HCT116 (cell line): ENCODE measurements around the gene FAAP24. TPM values are rescaled to one million over a fixed set of nuclear protein-coding genes. Genes with fewer than 3 reads are reported as not detected.

ENCODE experiments used
- ATAC-seq: fragments of 200-7000 bp; cut with Tn5 transposase; 2 replicates; pipeline ENCODE4 v1.9.1; 2020; ENCODE audit warnings: mild to moderate bottlenecking, moderate library complexity
- BruUV-seq: library from RNA; stranded (reverse); fragments of 400-500 nt; replicated peaks from 2 replicates; lab custom pipeline; 2021; lab: Mats Ljungman, UMichigan
- CTCF ChIA-PET: fragments of 300-600 bp; sonication (Branson Sonifier 250); formaldehyde crosslinking; loops from one replicate; lab custom pipeline; 2021; ENCODE audit warnings: antibody characterized with exemption; lab: Charles Lee
- POLR2A ChIA-PET: fragments of 300-600, 350-600 bp; sonication (Branson Sonifier 250); formaldehyde crosslinking; loops from one replicate; lab custom pipeline; 2021; ENCODE audit warnings: antibody characterized with exemption; lab: Charles Lee
- RAD21 ChIA-PET, 2 experiments: fragments of 300-600 bp; sonication (Branson Sonifier 250); formaldehyde crosslinking; loops; one replicate each; lab custom pipeline; 2023; ENCODE audit warnings: low total read pairs in 2 of 2; ENCODE audit not compliant: uncharacterized antibody in 2 of 2, unreplicated experiment in 2 of 2, low non-redundant PET in 1 of 2; lab: Charles Lee
- DNase-seq: peaks from one replicate; pipeline ENCODE4 v3.0.0-alpha.2; 2010; ENCODE audit warnings: low read depth, low spot score
- H2AFZ ChIP-seq: fragments of 200-600 bp; shearing (Covaris generic), sonication (generic); 2 replicates; pipeline ENCODE4 v1.6.1; 2017; ENCODE audit warnings: low read depth, mixed run types, mixed read lengths, antibody characterized with exemption, low read length; ENCODE audit not compliant: poor library complexity, severe bottlenecking
- H3K27ac ChIP-seq: 2 replicates; pipeline ENCODE4 v1.5.1; 2012; ENCODE audit warnings: low read depth, low read length
- H3K27me3 ChIP-seq: fragments of 200-600 bp; sonication (generic); 2 replicates; pipeline ENCODE4 v1.6.1; 2016; ENCODE audit warnings: mixed run types, low read length, mixed read lengths; ENCODE audit not compliant: insufficient read depth
- H3K36me3 ChIP-seq, 2 experiments: fragments of 200-500 bp in 1 of 2; fragments of 200-600 bp in 1 of 2; sonication (Bioruptor generic) in 1 of 2; sonication (generic) in 1 of 2; 2 replicates each; pipeline versions ENCODE4 v1.5.1 to v1.6.1; 2014 to 2016; ENCODE audit warnings: low read length in 2 of 2, inconsistent platforms in 1 of 2, mixed read lengths in 1 of 2, mixed run types in 1 of 2; ENCODE audit not compliant: insufficient read depth in 2 of 2, control insufficient read depth in 1 of 2
- H3K4me1 ChIP-seq, 2 experiments: fragments of 200-600 bp in 1 of 2; sonication (generic) in 1 of 2; 2 replicates each; pipeline versions ENCODE4 v1.5.1 to v1.6.1; 2012 to 2017; ENCODE audit warnings: low read length in 2 of 2, inconsistent platforms in 1 of 2, mild to moderate bottlenecking in 1 of 2, mixed read lengths in 1 of 2, mixed run types in 1 of 2, moderate library complexity in 1 of 2; ENCODE audit not compliant: insufficient read depth in 2 of 2, control insufficient read depth in 1 of 2
- H3K4me2 ChIP-seq: fragments of 200-600 bp; sonication (generic); 2 replicates; pipeline ENCODE4 v1.6.1; 2017; ENCODE audit warnings: mixed run types, low read length, mixed read lengths
- H3K4me3 ChIP-seq, 2 experiments: fragments of 200-600 bp in 1 of 2; sonication (generic) in 1 of 2; replicated peaks in 1 of 2; 2 replicates each; pipeline ENCODE4 v1.5.1; 2011 to 2016; ENCODE audit warnings: low read length in 2 of 2, control low read depth in 1 of 2, low read depth in 1 of 2, mild to moderate bottlenecking in 1 of 2, mixed read lengths in 1 of 2, mixed run types in 1 of 2
- H3K79me2 ChIP-seq: fragments of 200-600 bp; sonication (generic); 2 replicates; pipeline ENCODE4 v1.6.1; 2017; ENCODE audit warnings: mild to moderate bottlenecking, mixed run types, low read length, moderate library complexity, mixed read lengths; ENCODE audit not compliant: insufficient read depth
- H3K9ac ChIP-seq: fragments of 200-600 bp; sonication (generic); 2 replicates; pipeline ENCODE4 v1.6.1; 2016; ENCODE audit warnings: low read length, mixed read lengths
- H3K9me2 ChIP-seq: fragments of 200-600 bp; sonication (generic), shearing (Covaris generic); 2 replicates; pipeline ENCODE4 v1.6.1; 2017; ENCODE audit warnings: mixed run types, mild to moderate bottlenecking, moderate library complexity; ENCODE audit not compliant: insufficient read depth
- H3K9me3 ChIP-seq, 2 experiments: fragments of 200-500 bp in 1 of 2; fragments of 200-600 bp in 1 of 2; sonication (Bioruptor generic) in 1 of 2; sonication (generic) in 1 of 2; 2 replicates each; pipeline ENCODE4 v1.6.1; 2014 to 2017; ENCODE audit warnings: low read length in 2 of 2, mixed read lengths in 2 of 2, inconsistent platforms in 1 of 2, low read depth in 1 of 2, mild to moderate bottlenecking in 1 of 2, mixed run types in 1 of 2, moderate library complexity in 1 of 2; ENCODE audit not compliant: control insufficient read depth in 1 of 2, insufficient read depth in 1 of 2
- H4K20me1 ChIP-seq: fragments of 200-600 bp; sonication (generic), shearing (Covaris generic); 2 replicates; pipeline ENCODE4 v1.6.1; 2017; ENCODE audit warnings: mixed run types, mild to moderate bottlenecking, moderate library complexity; ENCODE audit not compliant: insufficient read depth
- CBX3 ChIP-seq: IDR thresholded peaks from 2 replicates; pipeline ENCODE4 v1.6.1; 2012; ENCODE audit warnings: low read depth
- CEBPB ChIP-seq: IDR thresholded peaks from 2 replicates; pipeline ENCODE4 v1.6.1; 2012; ENCODE audit warnings: low read depth
- EGR1 ChIP-seq: IDR thresholded peaks from 2 replicates; pipeline ENCODE4 v1.6.1; 2012; ENCODE audit warnings: low read depth
- ELF1 ChIP-seq: IDR thresholded peaks from 2 replicates; pipeline ENCODE4 v1.6.1; 2012; ENCODE audit warnings: low read depth, borderline replicate concordance
- EZH2 ChIP-seq: fragments of 200-600 bp; sonication (generic); IDR thresholded peaks from 2 replicates; pipeline ENCODE4 v1.6.1; 2017; ENCODE audit warnings: antibody characterized with exemption, mixed run types
- EZH2phosphoT487 ChIP-seq: fragments of 200-600 bp; IDR thresholded peaks from 2 replicates; pipeline ENCODE4 v1.6.1; 2018; ENCODE audit warnings: antibody characterized with exemption, borderline replicate concordance
- FOSL1 ChIP-seq: IDR thresholded peaks from 2 replicates; pipeline ENCODE4 v1.6.1; 2012; ENCODE audit warnings: low read depth
- JUND ChIP-seq: IDR thresholded peaks from 2 replicates; pipeline ENCODE4 v1.6.1; 2012
- POLR2A ChIP-seq: IDR thresholded peaks from 2 replicates; pipeline ENCODE4 v1.7.0; 2011; ENCODE audit warnings: borderline replicate concordance; ENCODE audit not compliant: insufficient read depth, insufficient read length; ENCODE audit errors: extremely low read depth
- POLR2AphosphoS5 ChIP-seq: IDR thresholded peaks from 2 replicates; pipeline ENCODE4 v1.6.1; 2011; ENCODE audit warnings: mild to moderate bottlenecking, low read depth, low read length, moderate library complexity
- RAD21 ChIP-seq: IDR thresholded peaks from 2 replicates; pipeline ENCODE4 v1.6.1; 2012; ENCODE audit warnings: low read depth, mild to moderate bottlenecking
- SIN3A ChIP-seq: IDR thresholded peaks from 2 replicates; pipeline ENCODE4 v1.6.1; 2012; ENCODE audit warnings: low read depth
- SP1 ChIP-seq: IDR thresholded peaks from 2 replicates; pipeline ENCODE4 v1.6.1; 2012; ENCODE audit warnings: low read depth
- SRF ChIP-seq: IDR thresholded peaks from 2 replicates; pipeline ENCODE4 v1.6.1; 2012; ENCODE audit warnings: low read depth
- TCF7L2 ChIP-seq: IDR thresholded peaks from 2 replicates; pipeline ENCODE4 v1.7.0; 2011; ENCODE audit warnings: borderline replicate concordance, inconsistent platforms; ENCODE audit not compliant: insufficient read depth, insufficient read length; ENCODE audit errors: extremely low read depth
- YY1 ChIP-seq: IDR thresholded peaks from 2 replicates; pipeline ENCODE4 v1.6.1; 2011; ENCODE audit warnings: low read length, low read depth, moderate library complexity, mild to moderate bottlenecking; ENCODE audit not compliant: insufficient replicate concordance; ENCODE audit errors: extremely low read depth
- ZFX ChIP-seq: fragments of 450-650 bp; IDR thresholded peaks from 2 replicates; pipeline ENCODE4 v1.6.1; 2017
- ZNF274 ChIP-seq: fragments of 200-500 bp; sonication (Bioruptor generic); IDR thresholded peaks from 2 replicates; pipeline ENCODE4 v1.6.1; 2014; ENCODE audit warnings: mild to moderate bottlenecking, low read depth, low read length, inconsistent platforms
- intact Hi-C: fragments of 100-400 bp; cut with micrococcal nuclease; formaldehyde crosslinking; loops from 2 replicates; pipeline ENCODE4 v1.10.0; 2022
- total RNA-seq: library from RNA; stranded (reverse); gene quantifications from one replicate; pipeline ENCODE4 v1.2.1, GENCODE V29; 2021; ENCODE audit not compliant: unreplicated experiment
- TF ChIP-seq, protein P1 (sequence below): IDR thresholded peaks from 2 replicates; pipeline ENCODE4 v1.6.1; 2012
- TF ChIP-seq, protein P2 (sequence below): IDR thresholded peaks from 2 replicates; pipeline ENCODE4 v1.6.1; 2011; ENCODE audit warnings: mild to moderate bottlenecking, low read length, moderate library complexity; ENCODE audit not compliant: insufficient replicate concordance; ENCODE audit errors: extremely low read depth
- TF ChIP-seq, protein P3 (sequence below): IDR thresholded peaks from 2 replicates; pipeline ENCODE4 v1.6.1; 2012; ENCODE audit warnings: low read depth
- TF ChIP-seq, protein P4 (sequence below), 3 experiments: fragments of 200-600 bp in 1 of 3; sonication (generic) in 1 of 3; IDR thresholded peaks in 2 of 3; conservative IDR thresholded peaks in 1 of 3; 2 replicates each; pipeline ENCODE4 v1.5.1; 2012 to 2017; ENCODE audit warnings: low read depth in 2 of 3, low read length in 2 of 3, antibody characterized with exemption in 1 of 3, borderline replicate concordance in 1 of 3, control low read depth in 1 of 3, mild to moderate bottlenecking in 1 of 3, mixed read lengths in 1 of 3, mixed run types in 1 of 3, moderate library complexity in 1 of 3; ENCODE audit not compliant: insufficient read depth in 1 of 3

Gene FAAP24
- total RNA-seq, 1 experiment from 2014 or later: 4.9 TPM

DNA sequence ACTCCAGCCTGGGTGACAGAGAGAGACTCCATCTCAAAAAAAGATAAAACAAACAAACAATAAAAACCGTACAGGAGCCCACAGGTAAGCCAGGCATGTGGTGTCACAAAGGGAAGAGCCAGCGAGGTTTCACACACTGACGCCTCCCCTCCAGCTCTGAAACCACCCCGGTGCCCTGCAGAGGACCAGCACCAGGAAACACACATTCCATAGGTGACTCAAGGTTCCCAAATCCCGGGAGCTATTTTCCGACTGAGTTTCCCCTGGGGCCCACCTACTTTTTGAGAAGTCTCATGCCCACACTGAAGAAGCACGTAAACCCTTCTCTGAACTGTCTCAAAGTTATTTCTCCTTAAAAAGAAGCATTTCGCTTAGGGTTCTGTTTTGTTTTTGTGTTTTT is 52.4 kb downstream of the FAAP24 start:
- Histone ChIP-seq H4K20me1 (no peaks in the 10 kb centered on the region), H3K9me2 (no peaks in the 10 kb centered on the region), H3K79me2 (peaks cover 30% of the 10 kb centered on the region), H2AFZ (no peak overlapping the region), H3K27me3 (no peaks in the 10 kb centered on the region), H3K36me3 (no peaks in the 10 kb centered on the region; a peak in 2 of 4 replicates), H3K4me3 (peak overlapping the region in 1 of 2 experiments; percentile 12; a peak in 1 of 4 replicates), H3K4me1 (peaks cover 13 to 34% of the 10 kb centered on the region in 2 experiments), H3K27ac (peak overlapping the region; percentile 67), H3K4me2 (peak overlapping the region; percentile 66), H3K9me3 (no peaks in the 10 kb centered on the region), H3K9ac (peak overlapping the region; percentile 36)
- intact Hi-C loops: no loop called here
- RAD21 ChIA-PET: no interaction called here
- CTCF ChIA-PET: no interaction called here
- peak; percentile 91 for ATAC-seq
- BruUV-seq: no TSS peak
- DNase-seq: peak; percentile 51
- POLR2A ChIA-PET: interaction anchor here (1.1 kb wide), 1 partner anchor 17 kb away, joined by 3 read pairs; no protein-coding TSS in a partner anchor
- TF ChIP-seq SP1 (peak; percentile 36; the same call in 1 of the 2 replicates), YY1 (no peak), RAD21 (no peak), EZH2 (no peak), ZFX (no peak), JUND (peak; percentile 51), EGR1 (peak; percentile 20; the same call in 1 of the 2 replicates), ELF1 (no peak), TCF7L2 (no peak), SRF (no peak), SIN3A (no peak), POLR2A (no peak), POLR2AphosphoS5 (no peak), EZH2phosphoT487 (no peak), CEBPB (no peak), ZNF274 (no peak), CBX3 (no peak), FOSL1 (peak; percentile 51)
- TF ChIP-seq, protein P1, sequence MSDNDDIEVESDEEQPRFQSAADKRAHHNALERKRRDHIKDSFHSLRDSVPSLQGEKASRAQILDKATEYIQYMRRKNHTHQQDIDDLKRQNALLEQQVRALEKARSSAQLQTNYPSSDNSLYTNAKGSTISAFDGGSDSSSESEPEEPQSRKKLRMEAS: no peak
- TF ChIP-seq, protein P2, sequence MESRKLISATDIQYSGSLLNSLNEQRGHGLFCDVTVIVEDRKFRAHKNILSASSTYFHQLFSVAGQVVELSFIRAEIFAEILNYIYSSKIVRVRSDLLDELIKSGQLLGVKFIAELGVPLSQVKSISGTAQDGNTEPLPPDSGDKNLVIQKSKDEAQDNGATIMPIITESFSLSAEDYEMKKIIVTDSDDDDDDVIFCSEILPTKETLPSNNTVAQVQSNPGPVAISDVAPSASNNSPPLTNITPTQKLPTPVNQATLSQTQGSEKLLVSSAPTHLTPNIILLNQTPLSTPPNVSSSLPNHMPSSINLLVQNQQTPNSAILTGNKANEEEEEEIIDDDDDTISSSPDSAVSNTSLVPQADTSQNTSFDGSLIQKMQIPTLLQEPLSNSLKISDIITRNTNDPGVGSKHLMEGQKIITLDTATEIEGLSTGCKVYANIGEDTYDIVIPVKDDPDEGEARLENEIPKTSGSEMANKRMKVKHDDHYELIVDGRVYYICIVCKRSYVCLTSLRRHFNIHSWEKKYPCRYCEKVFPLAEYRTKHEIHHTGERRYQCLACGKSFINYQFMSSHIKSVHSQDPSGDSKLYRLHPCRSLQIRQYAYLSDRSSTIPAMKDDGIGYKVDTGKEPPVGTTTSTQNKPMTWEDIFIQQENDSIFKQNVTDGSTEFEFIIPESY: no peak
- TF ChIP-seq, protein P3, sequence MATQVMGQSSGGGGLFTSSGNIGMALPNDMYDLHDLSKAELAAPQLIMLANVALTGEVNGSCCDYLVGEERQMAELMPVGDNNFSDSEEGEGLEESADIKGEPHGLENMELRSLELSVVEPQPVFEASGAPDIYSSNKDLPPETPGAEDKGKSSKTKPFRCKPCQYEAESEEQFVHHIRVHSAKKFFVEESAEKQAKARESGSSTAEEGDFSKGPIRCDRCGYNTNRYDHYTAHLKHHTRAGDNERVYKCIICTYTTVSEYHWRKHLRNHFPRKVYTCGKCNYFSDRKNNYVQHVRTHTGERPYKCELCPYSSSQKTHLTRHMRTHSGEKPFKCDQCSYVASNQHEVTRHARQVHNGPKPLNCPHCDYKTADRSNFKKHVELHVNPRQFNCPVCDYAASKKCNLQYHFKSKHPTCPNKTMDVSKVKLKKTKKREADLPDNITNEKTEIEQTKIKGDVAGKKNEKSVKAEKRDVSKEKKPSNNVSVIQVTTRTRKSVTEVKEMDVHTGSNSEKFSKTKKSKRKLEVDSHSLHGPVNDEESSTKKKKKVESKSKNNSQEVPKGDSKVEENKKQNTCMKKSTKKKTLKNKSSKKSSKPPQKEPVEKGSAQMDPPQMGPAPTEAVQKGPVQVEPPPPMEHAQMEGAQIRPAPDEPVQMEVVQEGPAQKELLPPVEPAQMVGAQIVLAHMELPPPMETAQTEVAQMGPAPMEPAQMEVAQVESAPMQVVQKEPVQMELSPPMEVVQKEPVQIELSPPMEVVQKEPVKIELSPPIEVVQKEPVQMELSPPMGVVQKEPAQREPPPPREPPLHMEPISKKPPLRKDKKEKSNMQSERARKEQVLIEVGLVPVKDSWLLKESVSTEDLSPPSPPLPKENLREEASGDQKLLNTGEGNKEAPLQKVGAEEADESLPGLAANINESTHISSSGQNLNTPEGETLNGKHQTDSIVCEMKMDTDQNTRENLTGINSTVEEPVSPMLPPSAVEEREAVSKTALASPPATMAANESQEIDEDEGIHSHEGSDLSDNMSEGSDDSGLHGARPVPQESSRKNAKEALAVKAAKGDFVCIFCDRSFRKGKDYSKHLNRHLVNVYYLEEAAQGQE: no peak
- TF ChIP-seq, protein P4, sequence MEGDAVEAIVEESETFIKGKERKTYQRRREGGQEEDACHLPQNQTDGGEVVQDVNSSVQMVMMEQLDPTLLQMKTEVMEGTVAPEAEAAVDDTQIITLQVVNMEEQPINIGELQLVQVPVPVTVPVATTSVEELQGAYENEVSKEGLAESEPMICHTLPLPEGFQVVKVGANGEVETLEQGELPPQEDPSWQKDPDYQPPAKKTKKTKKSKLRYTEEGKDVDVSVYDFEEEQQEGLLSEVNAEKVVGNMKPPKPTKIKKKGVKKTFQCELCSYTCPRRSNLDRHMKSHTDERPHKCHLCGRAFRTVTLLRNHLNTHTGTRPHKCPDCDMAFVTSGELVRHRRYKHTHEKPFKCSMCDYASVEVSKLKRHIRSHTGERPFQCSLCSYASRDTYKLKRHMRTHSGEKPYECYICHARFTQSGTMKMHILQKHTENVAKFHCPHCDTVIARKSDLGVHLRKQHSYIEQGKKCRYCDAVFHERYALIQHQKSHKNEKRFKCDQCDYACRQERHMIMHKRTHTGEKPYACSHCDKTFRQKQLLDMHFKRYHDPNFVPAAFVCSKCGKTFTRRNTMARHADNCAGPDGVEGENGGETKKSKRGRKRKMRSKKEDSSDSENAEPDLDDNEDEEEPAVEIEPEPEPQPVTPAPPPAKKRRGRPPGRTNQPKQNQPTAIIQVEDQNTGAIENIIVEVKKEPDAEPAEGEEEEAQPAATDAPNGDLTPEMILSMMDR (IDR thresholded peaks at IDR 0.05 in 2 of 3, conservative IDR thresholded peaks at IDR 0.05 in 1 of 3; ENCODE audit: borderline replicate concordance in 1 of 3, insufficient read depth in 1 of 3, low read depth in 2 of 3, low read length in 2 of 3): no peak
